GM12873 (cell line): Measurements from ENCODE around the gene RNF138.

Experiments used
- TF ChIP-seq, protein P1 (sequence below): IDR thresholded peaks from 2 replicates; pipeline ENCODE4 v1.5.1; 2012; ENCODE audit warnings: low read depth, mild to moderate bottlenecking, moderate library complexity, low read length, control low read depth; ENCODE audit not compliant: insufficient read depth; ENCODE audit errors: missing control alignments

RNF138 gene

DNA sequence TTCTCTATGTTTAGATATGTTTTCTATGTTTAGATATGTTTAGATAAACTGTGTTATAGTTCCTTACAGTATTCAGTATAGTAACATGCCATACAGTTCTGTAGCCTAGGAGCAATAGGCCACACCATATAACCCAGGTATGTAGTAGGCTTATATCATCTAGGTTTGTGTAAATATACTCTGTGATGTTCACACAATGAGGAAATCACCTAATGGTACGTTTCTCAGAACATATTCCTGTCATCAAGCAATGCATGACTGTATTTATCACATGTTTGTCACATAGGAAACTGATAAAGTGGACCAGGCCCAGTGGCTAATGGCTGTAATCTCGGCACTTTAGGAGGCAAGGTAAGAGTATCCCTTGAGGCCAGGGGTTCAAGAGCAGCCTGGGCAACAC is 44.0 kb downstream of the RNF138 start:
- TF ChIP-seq, protein P1, sequence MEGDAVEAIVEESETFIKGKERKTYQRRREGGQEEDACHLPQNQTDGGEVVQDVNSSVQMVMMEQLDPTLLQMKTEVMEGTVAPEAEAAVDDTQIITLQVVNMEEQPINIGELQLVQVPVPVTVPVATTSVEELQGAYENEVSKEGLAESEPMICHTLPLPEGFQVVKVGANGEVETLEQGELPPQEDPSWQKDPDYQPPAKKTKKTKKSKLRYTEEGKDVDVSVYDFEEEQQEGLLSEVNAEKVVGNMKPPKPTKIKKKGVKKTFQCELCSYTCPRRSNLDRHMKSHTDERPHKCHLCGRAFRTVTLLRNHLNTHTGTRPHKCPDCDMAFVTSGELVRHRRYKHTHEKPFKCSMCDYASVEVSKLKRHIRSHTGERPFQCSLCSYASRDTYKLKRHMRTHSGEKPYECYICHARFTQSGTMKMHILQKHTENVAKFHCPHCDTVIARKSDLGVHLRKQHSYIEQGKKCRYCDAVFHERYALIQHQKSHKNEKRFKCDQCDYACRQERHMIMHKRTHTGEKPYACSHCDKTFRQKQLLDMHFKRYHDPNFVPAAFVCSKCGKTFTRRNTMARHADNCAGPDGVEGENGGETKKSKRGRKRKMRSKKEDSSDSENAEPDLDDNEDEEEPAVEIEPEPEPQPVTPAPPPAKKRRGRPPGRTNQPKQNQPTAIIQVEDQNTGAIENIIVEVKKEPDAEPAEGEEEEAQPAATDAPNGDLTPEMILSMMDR, result no peak

DNA sequence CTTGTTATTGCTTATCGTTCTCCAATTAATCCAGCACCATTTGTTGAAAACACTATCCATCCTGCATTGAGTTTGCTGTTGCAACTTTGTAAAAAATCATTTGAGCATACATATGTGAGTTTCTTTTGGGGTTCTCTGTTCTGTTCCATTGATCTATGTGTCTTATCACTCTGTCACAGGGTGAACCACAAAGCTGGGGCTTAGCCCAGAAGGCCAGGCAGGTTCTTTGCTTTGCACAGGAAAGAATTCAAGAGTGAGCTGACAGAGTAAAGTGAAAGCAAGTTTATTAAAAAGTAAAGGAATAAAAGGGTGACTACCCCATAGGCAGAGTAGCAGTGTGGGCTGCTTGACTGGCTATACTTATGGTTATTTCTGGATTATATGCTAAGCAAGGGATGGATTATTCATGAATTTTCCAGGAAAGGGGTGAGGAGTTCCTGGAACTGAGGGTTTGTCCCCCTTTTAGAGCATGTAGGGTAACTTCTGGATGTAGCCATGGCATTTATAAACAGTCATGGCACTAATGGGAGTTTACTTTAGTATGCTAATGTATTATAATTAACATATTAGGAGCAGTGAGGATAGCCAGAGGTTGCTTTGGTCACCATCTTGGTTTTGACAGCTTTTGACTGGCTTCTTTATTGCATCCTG is 46.8 kb downstream of the RNF138 start:
- TF ChIP-seq, protein P1, result no peak

DNA sequence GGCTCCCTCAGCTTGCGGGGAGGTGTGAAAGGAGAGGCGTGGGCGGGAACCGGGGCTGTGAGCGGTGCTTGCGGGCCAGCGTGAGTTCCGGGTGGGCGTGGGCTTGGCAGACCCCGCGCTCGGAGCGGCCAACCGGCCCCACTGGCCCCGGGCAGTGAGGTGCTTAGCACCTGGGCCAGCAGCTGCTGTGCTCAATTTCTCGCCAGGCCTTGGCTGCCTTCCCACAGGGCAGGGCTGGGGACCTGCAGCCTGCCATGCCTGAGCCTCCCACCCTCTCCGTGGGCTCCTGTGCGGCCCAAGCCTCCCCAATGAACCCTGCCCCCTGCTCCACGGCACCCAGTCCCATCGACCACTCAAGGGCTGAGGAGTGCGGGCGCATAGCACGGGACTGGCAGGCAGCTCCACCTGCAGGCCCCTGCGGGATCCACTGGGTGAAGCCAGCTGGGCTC is 48.2 kb downstream of the RNF138 start:
- TF ChIP-seq, protein P1, result no peak

DNA sequence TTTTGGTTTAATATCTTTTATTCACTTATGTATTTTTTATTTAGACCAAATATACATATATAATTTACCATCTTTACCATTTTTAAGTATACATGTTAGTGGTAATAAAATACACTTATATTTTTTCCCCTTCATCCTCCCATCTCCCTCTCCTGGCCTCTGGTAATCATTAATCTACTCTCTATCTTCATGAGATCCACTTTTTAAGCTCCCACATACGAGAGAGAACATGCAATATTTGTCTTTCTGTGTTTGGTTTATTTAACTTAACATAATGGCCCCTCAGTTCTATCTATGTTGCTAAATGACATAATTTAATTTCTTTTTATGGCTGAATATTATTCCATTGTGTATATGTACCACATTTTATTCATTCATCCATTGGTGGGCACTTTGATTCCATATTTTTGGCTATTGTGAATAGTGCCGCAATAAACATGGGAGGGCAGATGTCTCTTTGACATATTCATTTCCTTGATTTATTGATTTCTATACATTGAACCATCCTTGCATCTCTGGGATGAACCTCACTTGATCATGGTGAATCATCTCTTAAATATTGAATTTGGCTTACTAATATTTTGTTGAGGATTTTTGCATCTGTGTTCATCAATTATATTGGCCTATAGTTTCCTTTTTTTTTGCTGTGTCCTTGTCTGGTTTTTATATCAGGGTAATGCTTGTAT is 56.7 kb downstream of the RNF138 start:
- TF ChIP-seq, protein P1, result no peak

DNA sequence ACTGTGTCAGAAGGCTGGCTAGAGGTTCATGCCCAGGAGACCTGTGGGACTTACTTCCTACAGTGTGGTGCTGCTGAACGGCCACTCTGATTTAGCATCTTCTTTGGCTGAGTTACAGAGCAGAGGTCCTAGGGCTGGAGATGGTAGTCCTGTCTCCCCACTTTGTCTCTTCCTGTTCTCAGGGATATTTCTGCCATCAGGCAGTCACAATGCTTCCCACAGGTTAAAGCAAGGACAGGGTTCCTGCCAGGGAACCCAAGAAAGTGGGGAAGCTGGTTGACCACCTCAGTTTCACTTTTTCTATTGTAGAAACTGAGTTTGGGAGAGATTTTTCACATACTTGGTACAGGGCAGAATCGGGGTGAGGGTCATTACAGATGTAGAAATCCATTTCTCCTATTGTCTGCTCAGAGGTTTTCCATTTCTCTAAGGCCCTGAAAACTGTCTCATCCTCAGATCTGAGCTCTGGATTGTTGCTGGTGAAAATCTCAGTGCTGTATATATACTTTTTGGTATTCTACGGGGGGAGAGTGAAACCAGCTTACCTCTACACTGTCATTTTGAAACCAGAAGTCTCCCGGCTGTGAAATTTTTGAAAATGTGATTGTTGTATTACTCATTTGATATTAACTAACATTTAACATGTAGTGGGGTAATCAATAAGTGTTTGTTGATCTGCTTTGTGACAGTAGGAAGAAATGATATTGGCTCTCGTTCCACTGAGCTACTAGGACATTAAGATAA is 61.2 kb downstream of the RNF138 start:
- TF ChIP-seq, protein P1, result no peak

DNA sequence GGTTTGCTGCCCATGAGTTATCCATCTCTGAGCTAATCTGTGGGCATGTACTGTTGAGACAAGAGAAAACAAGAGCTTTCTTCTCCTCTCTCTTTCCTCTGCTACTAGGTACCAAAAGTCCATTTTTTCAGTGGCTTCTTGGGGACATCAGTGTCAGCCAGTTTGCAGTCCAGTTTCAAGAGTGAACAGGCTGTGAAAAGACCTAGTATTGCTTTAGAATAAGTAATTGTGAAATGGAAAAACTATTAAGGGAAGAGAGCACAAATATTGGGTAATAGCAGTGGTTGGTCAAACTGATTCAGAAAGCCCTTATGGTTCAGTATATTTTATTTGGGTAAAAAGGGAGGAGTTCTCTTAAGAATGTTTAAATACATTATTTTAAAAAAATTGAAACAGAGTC is 65.2 kb downstream of the RNF138 start:
- TF ChIP-seq, protein P1, result no peak

DNA sequence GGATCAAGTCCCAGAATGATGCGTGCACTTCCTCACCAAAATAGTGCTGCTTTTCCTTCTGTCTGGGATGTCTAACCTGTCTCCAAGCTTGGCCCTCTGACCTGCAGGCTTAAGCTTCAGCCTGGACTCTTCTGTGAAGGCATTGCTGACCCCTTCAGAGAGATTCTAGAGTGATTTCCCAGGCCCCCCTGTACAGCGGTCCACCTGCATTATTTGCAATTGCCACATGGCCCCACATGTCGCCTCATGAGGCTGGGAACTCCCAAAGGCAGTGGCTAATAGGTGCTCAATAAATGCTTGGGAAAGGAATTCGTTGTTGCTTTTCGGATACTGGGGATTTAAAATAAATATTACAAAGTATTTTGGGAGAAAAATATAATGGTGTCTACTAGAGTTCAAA is 65.9 kb downstream of the RNF138 start:
- TF ChIP-seq, protein P1, result no peak
